Panc1 (cell line): ENCODE data around the gene PDZD2. TPM values are rescaled to one million over a fixed set of nuclear protein-coding genes. Genes with fewer than 3 reads are reported as not detected.

Experiments
- ATAC-seq: fragments of 200-7000 bp; cut with Tn5 transposase; 2 replicates; pipeline ENCODE4 v1.9.1; 2020; ENCODE audit warnings: mild to moderate bottlenecking, moderate library complexity
- BruUV-seq: library from RNA; stranded (reverse); fragments of 400-500 nt; replicated peaks from 2 replicates; lab custom pipeline; 2021; lab: Mats Ljungman, UMichigan
- CTCF ChIA-PET: fragments of 300-600 bp; sonication (Branson Sonifier 250); formaldehyde crosslinking; loops from one replicate; lab custom pipeline; 2022; ENCODE audit warnings: antibody characterized with exemption; lab: Charles Lee
- POLR2A ChIA-PET: fragments of 300-600 bp; sonication (Branson Sonifier 250); formaldehyde crosslinking; loops from one replicate; lab custom pipeline; 2022; ENCODE audit warnings: antibody characterized with exemption; lab: Charles Lee
- DNase-seq: peaks from one replicate; pipeline ENCODE4 v3.0.0-alpha.2; 2010; ENCODE audit warnings: low read depth, low spot score
- H3K27ac ChIP-seq: 2 replicates; pipeline ENCODE4 v1.5.1; 2011; ENCODE audit warnings: mild to moderate bottlenecking, low read length, inconsistent platforms
- H3K27me3 ChIP-seq: fragments of 200-500 bp; sonication (Bioruptor generic); 2 replicates; pipeline ENCODE4 v1.6.0; 2014; ENCODE audit warnings: low read length, inconsistent platforms; ENCODE audit not compliant: control insufficient read depth, insufficient read depth
- H3K36me3 ChIP-seq: fragments of 200-500 bp; sonication (Bioruptor generic); 2 replicates; pipeline ENCODE4 v1.5.1; 2014; ENCODE audit warnings: inconsistent platforms, mild to moderate bottlenecking, low read length, moderate library complexity; ENCODE audit not compliant: control insufficient read depth, insufficient read depth
- H3K4me1 ChIP-seq: 2 replicates; pipeline ENCODE4 v1.5.1; 2011; ENCODE audit warnings: inconsistent platforms, mild to moderate bottlenecking, low read length, moderate library complexity; ENCODE audit not compliant: control insufficient read depth, insufficient read depth
- H3K4me3 ChIP-seq, 2 experiments: 2 replicates each; pipeline ENCODE4 v1.5.1; 2011 to 2012; ENCODE audit warnings: low read depth in 2 of 2, low read length in 2 of 2, mild to moderate bottlenecking in 2 of 2, inconsistent platforms in 1 of 2, moderate library complexity in 1 of 2
- H3K9me3 ChIP-seq: fragments of 200-500 bp; sonication (Bioruptor generic); 2 replicates; pipeline ENCODE4 v1.5.1; 2014; ENCODE audit warnings: low read depth, mild to moderate bottlenecking, inconsistent platforms, low read length, moderate library complexity; ENCODE audit not compliant: control insufficient read depth, insufficient read depth
- POLR2AphosphoS5 ChIP-seq: IDR thresholded peaks from 2 replicates; pipeline ENCODE4 v1.6.1; 2012; ENCODE audit warnings: mild to moderate bottlenecking, low read depth, low read length, moderate library complexity
- SIN3A ChIP-seq: IDR thresholded peaks from 2 replicates; pipeline ENCODE4 v1.6.1; 2012; ENCODE audit warnings: low read depth, mild to moderate bottlenecking, low read length, moderate library complexity, borderline replicate concordance; ENCODE audit not compliant: insufficient read depth
- TCF7L2 ChIP-seq: IDR thresholded peaks from 2 replicates; pipeline ENCODE4 v1.6.1; 2011; ENCODE audit warnings: mild to moderate bottlenecking, low read depth, low read length, inconsistent platforms
- in situ Hi-C: cut with HindIII; loops from 2 replicates; pipeline ENCODE4 v1.10.0; 2016; ENCODE audit warnings: low sequenced_read_pairs, low pct_unique_long_range_greater_than_20kb
- intact Hi-C: fragments of 100-400 bp; cut with micrococcal nuclease; formaldehyde crosslinking; loops from one replicate; pipeline ENCODE4 v1.10.0; 2022; ENCODE audit not compliant: unreplicated experiment
- total RNA-seq: library from RNA; stranded (reverse); gene quantifications from one replicate; pipeline ENCODE4 v1.2.1, GENCODE V29; 2021; ENCODE audit not compliant: unreplicated experiment
- TF ChIP-seq, protein P1 (sequence below), 2 experiments: IDR thresholded peaks; 2 replicates each; pipeline ENCODE4 v1.6.1; 2011 to 2012; ENCODE audit warnings: low read depth in 2 of 2, control low read depth in 1 of 2, low read length in 1 of 2, mild to moderate bottlenecking in 1 of 2, moderate library complexity in 1 of 2; ENCODE audit not compliant: insufficient read depth in 1 of 2
- TF ChIP-seq, protein P2 (sequence below): fragments of 450-650 bp; IDR thresholded peaks from 2 replicates; pipeline ENCODE4 v1.5.1; 2017; ENCODE audit warnings: mild to moderate bottlenecking

PDZD2 gene
- total RNA-seq, 1 experiment from 2014 or later = 0.10 TPM

DNA sequence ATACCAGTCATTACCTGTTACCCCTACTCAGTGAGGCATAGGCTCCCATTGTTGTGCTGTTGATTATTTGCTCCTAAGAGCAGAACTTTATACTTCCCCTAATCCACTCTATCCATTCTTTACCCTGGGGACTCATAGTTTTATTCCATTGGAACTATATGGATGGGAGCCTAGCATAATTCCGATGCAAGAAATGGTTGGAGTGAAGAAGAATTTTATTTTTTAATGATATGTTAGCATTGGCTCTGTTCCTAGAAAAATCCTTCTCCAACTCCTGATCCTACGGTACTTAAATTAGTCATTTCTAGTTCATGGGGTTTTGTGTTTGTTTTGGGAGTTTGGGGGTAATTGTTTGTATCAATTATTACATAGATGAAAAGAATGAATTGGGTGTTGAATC lies 343.7 kb downstream of the PDZD2 start:
- no peaks in the 10 kb centered on the region for H3K4me1 ChIP-seq
- H3K4me3 ChIP-seq = no peak overlapping the region
- BruUV-seq = no TSS peak
- ChIA-PET CTCF (no interaction called here), POLR2A (no interaction called here)
- no peaks in the 10 kb centered on the region for H3K36me3 ChIP-seq
- in situ Hi-C loops (no loop called here), intact Hi-C loops (no loop called here)
- no peaks in the 10 kb centered on the region for H3K27me3 ChIP-seq
- no peak overlapping the region for H3K27ac ChIP-seq
- H3K9me3 ChIP-seq = no peaks in the 10 kb centered on the region
- TF ChIP-seq, protein P1, sequence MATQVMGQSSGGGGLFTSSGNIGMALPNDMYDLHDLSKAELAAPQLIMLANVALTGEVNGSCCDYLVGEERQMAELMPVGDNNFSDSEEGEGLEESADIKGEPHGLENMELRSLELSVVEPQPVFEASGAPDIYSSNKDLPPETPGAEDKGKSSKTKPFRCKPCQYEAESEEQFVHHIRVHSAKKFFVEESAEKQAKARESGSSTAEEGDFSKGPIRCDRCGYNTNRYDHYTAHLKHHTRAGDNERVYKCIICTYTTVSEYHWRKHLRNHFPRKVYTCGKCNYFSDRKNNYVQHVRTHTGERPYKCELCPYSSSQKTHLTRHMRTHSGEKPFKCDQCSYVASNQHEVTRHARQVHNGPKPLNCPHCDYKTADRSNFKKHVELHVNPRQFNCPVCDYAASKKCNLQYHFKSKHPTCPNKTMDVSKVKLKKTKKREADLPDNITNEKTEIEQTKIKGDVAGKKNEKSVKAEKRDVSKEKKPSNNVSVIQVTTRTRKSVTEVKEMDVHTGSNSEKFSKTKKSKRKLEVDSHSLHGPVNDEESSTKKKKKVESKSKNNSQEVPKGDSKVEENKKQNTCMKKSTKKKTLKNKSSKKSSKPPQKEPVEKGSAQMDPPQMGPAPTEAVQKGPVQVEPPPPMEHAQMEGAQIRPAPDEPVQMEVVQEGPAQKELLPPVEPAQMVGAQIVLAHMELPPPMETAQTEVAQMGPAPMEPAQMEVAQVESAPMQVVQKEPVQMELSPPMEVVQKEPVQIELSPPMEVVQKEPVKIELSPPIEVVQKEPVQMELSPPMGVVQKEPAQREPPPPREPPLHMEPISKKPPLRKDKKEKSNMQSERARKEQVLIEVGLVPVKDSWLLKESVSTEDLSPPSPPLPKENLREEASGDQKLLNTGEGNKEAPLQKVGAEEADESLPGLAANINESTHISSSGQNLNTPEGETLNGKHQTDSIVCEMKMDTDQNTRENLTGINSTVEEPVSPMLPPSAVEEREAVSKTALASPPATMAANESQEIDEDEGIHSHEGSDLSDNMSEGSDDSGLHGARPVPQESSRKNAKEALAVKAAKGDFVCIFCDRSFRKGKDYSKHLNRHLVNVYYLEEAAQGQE (IDR thresholded peaks at IDR 0.05; ENCODE audit: insufficient read depth in 1 of 2, low read depth in 2 of 2, low read length in 1 of 2) = no peak
- TF ChIP-seq POLR2AphosphoS5 = no peak
- TF ChIP-seq TCF7L2 = no peak
- TF ChIP-seq SIN3A = no peak
- TF ChIP-seq, protein P2, sequence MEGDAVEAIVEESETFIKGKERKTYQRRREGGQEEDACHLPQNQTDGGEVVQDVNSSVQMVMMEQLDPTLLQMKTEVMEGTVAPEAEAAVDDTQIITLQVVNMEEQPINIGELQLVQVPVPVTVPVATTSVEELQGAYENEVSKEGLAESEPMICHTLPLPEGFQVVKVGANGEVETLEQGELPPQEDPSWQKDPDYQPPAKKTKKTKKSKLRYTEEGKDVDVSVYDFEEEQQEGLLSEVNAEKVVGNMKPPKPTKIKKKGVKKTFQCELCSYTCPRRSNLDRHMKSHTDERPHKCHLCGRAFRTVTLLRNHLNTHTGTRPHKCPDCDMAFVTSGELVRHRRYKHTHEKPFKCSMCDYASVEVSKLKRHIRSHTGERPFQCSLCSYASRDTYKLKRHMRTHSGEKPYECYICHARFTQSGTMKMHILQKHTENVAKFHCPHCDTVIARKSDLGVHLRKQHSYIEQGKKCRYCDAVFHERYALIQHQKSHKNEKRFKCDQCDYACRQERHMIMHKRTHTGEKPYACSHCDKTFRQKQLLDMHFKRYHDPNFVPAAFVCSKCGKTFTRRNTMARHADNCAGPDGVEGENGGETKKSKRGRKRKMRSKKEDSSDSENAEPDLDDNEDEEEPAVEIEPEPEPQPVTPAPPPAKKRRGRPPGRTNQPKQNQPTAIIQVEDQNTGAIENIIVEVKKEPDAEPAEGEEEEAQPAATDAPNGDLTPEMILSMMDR = no peak
- no peak for DNase-seq
- no peak for ATAC-seq

DNA sequence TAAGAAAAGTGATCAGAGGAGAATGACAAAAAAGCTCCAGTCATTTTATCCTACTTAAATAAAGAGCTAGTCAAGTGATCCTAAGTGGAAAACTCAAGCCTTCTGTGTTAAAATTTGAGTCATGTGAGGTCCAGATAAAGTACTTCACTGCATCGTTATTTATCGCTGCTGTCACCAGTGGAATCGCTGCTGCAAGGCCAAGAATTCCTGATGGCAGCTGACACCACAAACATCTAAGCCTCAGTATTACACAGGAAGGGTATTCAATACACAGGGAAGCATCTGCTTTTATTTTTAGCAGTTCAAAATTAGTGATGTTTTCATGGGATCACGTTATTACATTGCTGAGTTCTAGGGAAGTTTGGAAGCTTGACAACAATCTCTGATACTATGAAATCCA lies 344.9 kb downstream of the PDZD2 start:
- Histone ChIP-seq H3K4me3 (no peak overlapping the region), H3K9me3 (no peaks in the 10 kb centered on the region), H3K27ac (no peak overlapping the region), H3K36me3 (no peaks in the 10 kb centered on the region), H3K4me1 (no peaks in the 10 kb centered on the region), H3K27me3 (no peaks in the 10 kb centered on the region)
- TF ChIP-seq TCF7L2 (no peak), POLR2AphosphoS5 (no peak), SIN3A (no peak)
- TF ChIP-seq, protein P1 (IDR thresholded peaks at IDR 0.05; ENCODE audit: insufficient read depth in 1 of 2, low read depth in 2 of 2, low read length in 1 of 2) = no peak
- TF ChIP-seq, protein P2 = no peak
- no TSS peak for BruUV-seq
- ChIA-PET CTCF (no interaction called here), POLR2A (no interaction called here)
- ATAC-seq (no peak), DNase-seq (no peak)
- intact Hi-C loops = no loop called here
- in situ Hi-C loops = no loop called here
